ENCODE measurements around the gene TSNAX. TPM values are rescaled to one million over a fixed set of nuclear protein-coding genes. Genes with fewer than 3 reads are reported as not detected.
"Not testable (repeated sequence)": the region's sequence is repeated elsewhere in the genome, so short reads cannot be mapped to it uniquely, and the experiment has no call there.

Gene TSNAX
- total RNA-seq, 2 experiments from 2014 or later, result 25.7 to 28.2 TPM

GRCh38 chr1:231576804-231577718, 48.6 kb downstream of the TSNAX start:
- Mint-ChIP-seq H3K4me3 (no peak overlapping the region), H3K27ac (no peak overlapping the region), H3K9me3 (no peaks in the 10 kb centered on the region), H3K36me3 (ENCODE audit: low read depth) (no peaks in the 10 kb centered on the region), H3K27me3 (ENCODE audit: low read depth) (no peaks in the 10 kb centered on the region), H3K4me1 (ENCODE audit: low read depth) (no peaks in the 10 kb centered on the region)
- CTCF ChIA-PET, result interaction anchor here (1.6 kb wide), 1 partner anchor 191 kb away, joined by 5 read pairs; no protein-coding TSS in a partner anchor
- no peak for DNase-seq
- intact Hi-C loops (cut with micrococcal nuclease), result no loop called here

GRCh38 chr1:231580874-231581273, 52.4 kb downstream of the TSNAX start:
- intact Hi-C loops (cut with micrococcal nuclease), result no loop called here

GRCh38 chr1:231581859-231582258, 53.4 kb downstream of the TSNAX start:
- CTCF ChIA-PET, result interaction anchor here (1.2 kb wide), 1 partner anchor 17 kb away, joined by 4 read pairs; no protein-coding TSS in a partner anchor
- intact Hi-C loops (cut with micrococcal nuclease), result no loop called here
- Mint-ChIP-seq H3K9me3 (no peaks in the 10 kb centered on the region), H3K27me3 (ENCODE audit: low read depth) (no peaks in the 10 kb centered on the region), H3K4me3 (no peak overlapping the region), H3K4me1 (ENCODE audit: low read depth) (no peaks in the 10 kb centered on the region), H3K36me3 (ENCODE audit: low read depth) (no peaks in the 10 kb centered on the region), H3K27ac (no peak overlapping the region)
- DNase-seq, result no peak

More at GRCh38 chr1:231580874-231581273, 52.4 kb downstream of the TSNAX start:
- Mint-ChIP-seq H3K27ac (no peak overlapping the region), H3K36me3 (ENCODE audit: low read depth) (no peaks in the 10 kb centered on the region), H3K4me1 (ENCODE audit: low read depth) (no peaks in the 10 kb centered on the region), H3K9me3 (no peaks in the 10 kb centered on the region), H3K4me3 (no peak overlapping the region), H3K27me3 (ENCODE audit: low read depth) (no peaks in the 10 kb centered on the region)
- CTCF ChIA-PET, result interaction anchor here (0.6 to 1.1 kb wide), 4 partner anchors 22 to 341 kb away, joined by 3 to 7 read pairs (median 3); no protein-coding TSS in a partner anchor
- DNase-seq, result no peak

- no peaks in the 10 kb centered on the region for H3K4me1 Mint-ChIP-seq (ENCODE audit: low read depth)
- no peak for DNase-seq
- no peak overlapping the region for H3K4me3 Mint-ChIP-seq
- H3K9me3 Mint-ChIP-seq, result no peaks in the 10 kb centered on the region
- no peaks in the 10 kb centered on the region for H3K36me3 Mint-ChIP-seq (ENCODE audit: low read depth)
- intact Hi-C loops (cut with micrococcal nuclease), result no loop called here
- H3K27ac Mint-ChIP-seq, result no peak overlapping the region
- no peaks in the 10 kb centered on the region for H3K27me3 Mint-ChIP-seq (ENCODE audit: low read depth)
- CTCF ChIA-PET, result no interaction called here
These were observed 54.9 kb downstream of the TSNAX start for GRCh38 chr1:231583376-231583775.

- H3K27ac Mint-ChIP-seq, result no peak overlapping the region
- DNase-seq, result peak; percentile 12
- H3K36me3 Mint-ChIP-seq (ENCODE audit: low read depth), result no peaks in the 10 kb centered on the region
- CTCF ChIA-PET, result interaction anchor here (1.2 to 1.4 kb wide), 2 partner anchors 164 to 227 kb away, joined by 6 to 7 read pairs; no protein-coding TSS in a partner anchor
- H3K4me3 Mint-ChIP-seq, result no peak overlapping the region
- no peaks in the 10 kb centered on the region for H3K27me3 Mint-ChIP-seq (ENCODE audit: low read depth)
- H3K9me3 Mint-ChIP-seq, result no peaks in the 10 kb centered on the region
- intact Hi-C loops (cut with micrococcal nuclease), result loop anchor here (1.0 kb wide), 1 partner anchor 226 kb away; no protein-coding TSS in a partner anchor
- H3K4me1 Mint-ChIP-seq (ENCODE audit: low read depth), result no peaks in the 10 kb centered on the region
These were observed 55.6 kb downstream of the TSNAX start for GRCh38 chr1:231584117-231584516.

GRCh38 chr1:231584921-231585320, 56.5 kb downstream of the TSNAX start:
- Mint-ChIP-seq H3K27me3 (ENCODE audit: low read depth) (no peaks in the 10 kb centered on the region), H3K4me3 (no peak overlapping the region), H3K9me3 (no peaks in the 10 kb centered on the region), H3K4me1 (ENCODE audit: low read depth) (no peaks in the 10 kb centered on the region), H3K36me3 (ENCODE audit: low read depth) (no peaks in the 10 kb centered on the region), H3K27ac (no peak overlapping the region)
- no peak for DNase-seq
- CTCF ChIA-PET, result interaction anchor here (1.2 to 1.4 kb wide), 2 partner anchors 165 to 228 kb away, joined by 6 to 7 read pairs; no protein-coding TSS in a partner anchor
- intact Hi-C loops (cut with micrococcal nuclease), result loop anchor here (1.0 kb wide), 1 partner anchor 227 kb away; no protein-coding TSS in a partner anchor

GRCh38 chr1:231590453-231591198, 62.2 kb downstream of the TSNAX start:
- no peak overlapping the region for H3K27ac Mint-ChIP-seq
- H3K9me3 Mint-ChIP-seq, result no peaks in the 10 kb centered on the region
- CTCF ChIA-PET, result interaction anchor here (0.5 to 4.7 kb wide), 10 partner anchors 10 to 825 kb away, joined by 3 to 25 read pairs (median 4); no protein-coding TSS in a partner anchor
- no peaks in the 10 kb centered on the region for H3K36me3 Mint-ChIP-seq (ENCODE audit: low read depth)
- H3K4me1 Mint-ChIP-seq (ENCODE audit: low read depth), result peaks cover 6% of the 10 kb centered on the region
- peak; percentile 68 for DNase-seq
- no peaks in the 10 kb centered on the region for H3K27me3 Mint-ChIP-seq (ENCODE audit: low read depth)
- no peak overlapping the region for H3K4me3 Mint-ChIP-seq
- intact Hi-C loops (cut with micrococcal nuclease), result loop anchor here (1.0 kb wide), 3 partner anchors 168 to 275 kb away; partner anchors contain the start of gene EGLN1

GRCh38 chr1:231591466-231591865, 63.0 kb downstream of the TSNAX start:
- Mint-ChIP-seq H3K27me3 (ENCODE audit: low read depth) (no peaks in the 10 kb centered on the region), H3K36me3 (ENCODE audit: low read depth) (no peaks in the 10 kb centered on the region), H3K4me1 (ENCODE audit: low read depth) (peaks cover 12% of the 10 kb centered on the region), H3K4me3 (no peak overlapping the region), H3K9me3 (no peaks in the 10 kb centered on the region), H3K27ac (no peak overlapping the region)
- CTCF ChIA-PET, result interaction anchor here (0.6 to 3.6 kb wide), 7 partner anchors 9 to 277 kb away, joined by 3 to 16 read pairs (median 4); no protein-coding TSS in a partner anchor
- intact Hi-C loops (cut with micrococcal nuclease), result no loop called here
- DNase-seq, result no peak

- Mint-ChIP-seq H3K9me3 (no peaks in the 10 kb centered on the region), H3K4me1 (ENCODE audit: low read depth) (peaks cover 15% of the 10 kb centered on the region), H3K4me3 (no peak overlapping the region), H3K36me3 (ENCODE audit: low read depth) (no peaks in the 10 kb centered on the region), H3K27me3 (ENCODE audit: low read depth) (no peaks in the 10 kb centered on the region), H3K27ac (no peak overlapping the region)
- DNase-seq, result no peak
- intact Hi-C loops (cut with micrococcal nuclease), result no loop called here
- CTCF ChIA-PET, result interaction anchor here (0.5 to 1.8 kb wide), 5 partner anchors 13 to 267 kb away, joined by 3 to 6 read pairs (median 4); no protein-coding TSS in a partner anchor
These were observed 64.3 kb downstream of the TSNAX start for GRCh38 chr1:231592809-231593208.

- H3K27ac Mint-ChIP-seq; H3K27me3 Mint-ChIP-seq (ENCODE audit: low read depth); intact Hi-C loops (cut with micrococcal nuclease); H3K36me3 Mint-ChIP-seq (ENCODE audit: low read depth); H3K9me3 Mint-ChIP-seq; H3K4me3 Mint-ChIP-seq; DNase-seq: not testable (repeated sequence)
- peaks cover 15% of the 10 kb centered on the region for H3K4me1 Mint-ChIP-seq (ENCODE audit: low read depth)
- CTCF ChIA-PET, result interaction anchor here (0.5 to 1.8 kb wide), 5 partner anchors 12 to 267 kb away, joined by 3 to 6 read pairs (median 4); no protein-coding TSS in a partner anchor
These were observed 64.8 kb downstream of the TSNAX start for GRCh38 chr1:231593264-231593663.

- no peak overlapping the region for H3K27ac Mint-ChIP-seq
- intact Hi-C loops (cut with micrococcal nuclease), result no loop called here
- H3K36me3 Mint-ChIP-seq (ENCODE audit: low read depth), result no peaks in the 10 kb centered on the region
- peaks cover 15% of the 10 kb centered on the region for H3K4me1 Mint-ChIP-seq (ENCODE audit: low read depth)
- no peak overlapping the region for H3K4me3 Mint-ChIP-seq
- CTCF ChIA-PET, result interaction anchor here (1.3 to 2.5 kb wide), 2 partner anchors 9 to 236 kb away, joined by 4 to 9 read pairs; no protein-coding TSS in a partner anchor
- H3K9me3 Mint-ChIP-seq, result no peaks in the 10 kb centered on the region
- H3K27me3 Mint-ChIP-seq (ENCODE audit: low read depth), result no peaks in the 10 kb centered on the region
- DNase-seq, result no peak
These were observed 65.7 kb downstream of the TSNAX start for GRCh38 chr1:231594123-231594522.

GRCh38 chr1:231594749-231595148, 66.3 kb downstream of the TSNAX start:
- CTCF ChIA-PET, result interaction anchor here (1.3 to 2.5 kb wide), 2 partner anchors 9 to 237 kb away, joined by 4 to 9 read pairs; no protein-coding TSS in a partner anchor
- intact Hi-C loops (cut with micrococcal nuclease), result no loop called here
- Mint-ChIP-seq H3K36me3 (ENCODE audit: low read depth) (no peaks in the 10 kb centered on the region), H3K4me3 (no peak overlapping the region), H3K27ac (no peak overlapping the region), H3K9me3 (no peaks in the 10 kb centered on the region), H3K4me1 (ENCODE audit: low read depth) (peaks cover 15% of the 10 kb centered on the region), H3K27me3 (ENCODE audit: low read depth) (no peaks in the 10 kb centered on the region)
- DNase-seq, result no peak
